Measurements from ENCODE around the gene ANKUB1.

- TF ChIP-seq POLR2AphosphoS5 (IDR thresholded peaks at IDR 0.05) (no peak), CTCF (IDR thresholded peaks at IDR 0.05) (no peak)
These were observed 39.6 kb downstream of the ANKUB1 start for GRCh38 chr3:149752788-149753136.
